Parathyroid adenoma (tissue), 2 donors: ENCODE data around the gene FOXJ1.

Experiments
- H2AFZ ChIP-seq: fragments of 300-600 bp; sonication (generic); one replicate; pipeline ENCODE4 v1.7.0; 2017; ENCODE audit warnings: antibody characterized with exemption, mild to moderate bottlenecking
- H3K27ac ChIP-seq: fragments of 300-600 bp; sonication (generic); one replicate; pipeline ENCODE4 v1.7.0; 2017
- H3K27me3 ChIP-seq: fragments of 300-600 bp; sonication (generic); one replicate; pipeline ENCODE4 v1.7.0; 2017; ENCODE audit warnings: low read length; ENCODE audit not compliant: control insufficient read depth, insufficient read depth
- H3K36me3 ChIP-seq: fragments of 300-600 bp; sonication (generic); one replicate; pipeline ENCODE4 v1.7.0; 2017; ENCODE audit warnings: low read length; ENCODE audit not compliant: control insufficient read depth, insufficient read depth
- H3K4me1 ChIP-seq: fragments of 300-600 bp; sonication (generic); one replicate; pipeline ENCODE4 v1.7.0; 2017; ENCODE audit warnings: control low read depth
- H3K4me2 ChIP-seq: fragments of 300-600 bp; sonication (generic); one replicate; pipeline ENCODE4 v1.7.0; 2017; ENCODE audit warnings: low read length
- H3K4me3 ChIP-seq: fragments of 300-600 bp; sonication (generic); one replicate; pipeline ENCODE4 v1.7.0; 2017; ENCODE audit warnings: low read depth, low read length
- H3K79me2 ChIP-seq: fragments of 300-600 bp; sonication (generic); one replicate; pipeline ENCODE4 v1.7.0; 2017; ENCODE audit warnings: control low read depth
- H3K9ac ChIP-seq: fragments of 300-600 bp; sonication (generic); one replicate; pipeline ENCODE4 v1.7.0; 2017; ENCODE audit warnings: mild to moderate bottlenecking
- H3K9me3 ChIP-seq: fragments of 300-600 bp; sonication (generic); one replicate; pipeline ENCODE4 v1.7.0; 2017; ENCODE audit warnings: low read length; ENCODE audit not compliant: control insufficient read depth
- TF ChIP-seq, protein P1 (sequence below): fragments of 300-600 bp; sonication (generic); IDR thresholded peaks from one replicate; pipeline ENCODE4 v1.7.0; 2017; ENCODE audit warnings: antibody characterized with exemption, mild to moderate bottlenecking
- donor health status: primary hyperparathyroidism.

Gene FOXJ1

DNA sequence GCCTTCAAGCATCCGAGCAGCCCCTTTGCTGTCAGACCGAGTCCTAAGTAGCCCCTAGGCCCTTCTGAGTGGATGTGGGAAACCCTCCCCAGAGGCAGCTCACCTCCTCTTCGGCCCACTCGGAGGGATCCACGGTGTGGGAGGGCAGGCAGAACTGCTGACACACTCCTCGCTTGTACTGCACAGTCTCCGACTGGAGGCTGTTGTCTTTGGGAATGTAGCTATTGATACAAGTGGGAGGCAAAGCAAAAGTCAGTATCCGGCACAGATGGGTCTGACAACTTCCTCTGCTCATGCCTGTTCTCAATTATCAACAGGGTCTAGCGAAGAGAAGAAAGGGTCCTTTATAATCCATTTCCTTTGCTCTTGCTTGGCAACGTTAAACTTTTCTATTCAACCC is 25.9 kb upstream of the FOXJ1 start:
- Histone ChIP-seq H3K79me2 (no peaks in the 10 kb centered on the region), H2AFZ (no peak overlapping the region), H3K9me3 (no peaks in the 10 kb centered on the region), H3K4me3 (no peak overlapping the region), H3K4me2 (no peak overlapping the region), H3K27me3 (no peaks in the 10 kb centered on the region), H3K4me1 (no peaks in the 10 kb centered on the region), H3K9ac (no peak overlapping the region), H3K27ac (no peak overlapping the region), H3K36me3 (no peaks in the 10 kb centered on the region)
- TF ChIP-seq, protein P1, sequence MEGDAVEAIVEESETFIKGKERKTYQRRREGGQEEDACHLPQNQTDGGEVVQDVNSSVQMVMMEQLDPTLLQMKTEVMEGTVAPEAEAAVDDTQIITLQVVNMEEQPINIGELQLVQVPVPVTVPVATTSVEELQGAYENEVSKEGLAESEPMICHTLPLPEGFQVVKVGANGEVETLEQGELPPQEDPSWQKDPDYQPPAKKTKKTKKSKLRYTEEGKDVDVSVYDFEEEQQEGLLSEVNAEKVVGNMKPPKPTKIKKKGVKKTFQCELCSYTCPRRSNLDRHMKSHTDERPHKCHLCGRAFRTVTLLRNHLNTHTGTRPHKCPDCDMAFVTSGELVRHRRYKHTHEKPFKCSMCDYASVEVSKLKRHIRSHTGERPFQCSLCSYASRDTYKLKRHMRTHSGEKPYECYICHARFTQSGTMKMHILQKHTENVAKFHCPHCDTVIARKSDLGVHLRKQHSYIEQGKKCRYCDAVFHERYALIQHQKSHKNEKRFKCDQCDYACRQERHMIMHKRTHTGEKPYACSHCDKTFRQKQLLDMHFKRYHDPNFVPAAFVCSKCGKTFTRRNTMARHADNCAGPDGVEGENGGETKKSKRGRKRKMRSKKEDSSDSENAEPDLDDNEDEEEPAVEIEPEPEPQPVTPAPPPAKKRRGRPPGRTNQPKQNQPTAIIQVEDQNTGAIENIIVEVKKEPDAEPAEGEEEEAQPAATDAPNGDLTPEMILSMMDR = no peak

DNA sequence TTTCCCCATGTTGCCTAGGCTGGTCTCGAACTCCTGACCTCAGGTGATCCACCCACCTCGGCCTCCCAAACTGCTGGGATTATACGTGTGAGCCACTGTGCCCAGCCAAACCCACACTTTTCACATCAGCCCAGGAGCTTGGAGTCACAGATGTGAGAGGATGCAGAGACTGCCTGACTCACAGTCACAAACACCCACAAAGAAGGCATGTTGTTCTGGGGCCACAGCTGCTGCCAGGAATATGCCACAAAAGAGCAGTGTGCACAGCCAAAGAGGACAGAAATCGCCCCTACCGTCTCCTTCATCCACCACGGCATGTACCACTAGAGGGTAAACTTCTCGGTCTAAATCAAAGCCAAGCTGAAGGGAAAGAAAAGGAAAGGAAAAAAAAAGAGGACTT is 25.1 kb upstream of the FOXJ1 start:
- Histone ChIP-seq H3K36me3 (no peaks in the 10 kb centered on the region), H3K9me3 (no peaks in the 10 kb centered on the region), H3K27me3 (no peaks in the 10 kb centered on the region), H3K27ac (no peak overlapping the region), H3K9ac (no peak overlapping the region), H2AFZ (no peak overlapping the region), H3K4me3 (no peak overlapping the region), H3K79me2 (no peaks in the 10 kb centered on the region), H3K4me1 (no peaks in the 10 kb centered on the region), H3K4me2 (no peak overlapping the region)
- TF ChIP-seq, protein P1 = no peak

DNA sequence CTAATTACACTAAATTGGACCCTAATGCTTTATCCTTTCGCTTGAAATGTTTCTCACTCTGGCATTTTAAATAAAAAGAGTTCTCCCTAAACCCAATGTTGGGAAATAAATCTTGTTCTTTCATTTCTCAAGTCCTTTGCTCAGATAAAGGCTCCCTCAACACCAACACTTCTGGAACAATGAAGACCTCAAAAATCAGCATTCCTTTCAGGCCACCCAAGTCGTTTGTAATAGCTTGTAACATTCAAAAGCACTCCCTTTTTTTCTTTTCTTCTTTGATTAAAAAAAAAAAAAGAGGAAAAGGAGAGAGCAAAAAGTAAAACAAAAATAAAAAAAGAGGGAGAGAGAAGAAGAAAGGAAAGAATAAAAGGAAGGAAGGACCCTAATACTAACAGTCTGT is 23.3 kb upstream of the FOXJ1 start:
- TF ChIP-seq, protein P1 = no peak
- Histone ChIP-seq H3K36me3 (no peaks in the 10 kb centered on the region), H3K9ac (no peak overlapping the region), H3K4me1 (no peaks in the 10 kb centered on the region), H3K79me2 (no peaks in the 10 kb centered on the region), H3K4me2 (no peak overlapping the region), H3K27me3 (no peaks in the 10 kb centered on the region), H3K9me3 (no peaks in the 10 kb centered on the region), H3K27ac (no peak overlapping the region), H3K4me3 (no peak overlapping the region), H2AFZ (no peak overlapping the region)

DNA sequence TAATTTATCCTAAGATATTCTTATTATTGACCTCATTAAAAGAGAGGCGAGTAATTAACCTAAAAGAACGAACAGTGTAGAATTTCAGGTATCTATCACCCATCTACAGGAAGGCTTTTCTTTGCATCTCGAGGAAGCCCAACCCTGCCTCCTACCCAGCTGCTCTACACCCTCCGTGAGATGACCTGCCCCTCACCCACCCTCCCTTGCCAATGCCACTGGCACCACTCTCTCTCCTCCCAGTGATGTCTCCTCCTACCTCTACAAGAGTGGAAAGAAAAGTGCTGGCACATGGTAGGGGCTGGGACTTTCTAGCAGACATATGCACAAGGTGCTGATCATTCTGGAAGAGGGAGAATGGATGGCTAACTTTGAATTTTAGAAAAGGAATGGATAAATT is 22.9 kb upstream of the FOXJ1 start:
- H3K9ac ChIP-seq = no peak overlapping the region
- no peak overlapping the region for H3K4me3 ChIP-seq
- TF ChIP-seq, protein P1 = no peak
- H3K4me1 ChIP-seq = no peaks in the 10 kb centered on the region
- no peak overlapping the region for H3K27ac ChIP-seq
- H3K79me2 ChIP-seq = no peaks in the 10 kb centered on the region
- no peaks in the 10 kb centered on the region for H3K36me3 ChIP-seq
- H3K27me3 ChIP-seq = no peaks in the 10 kb centered on the region
- H3K9me3 ChIP-seq = no peaks in the 10 kb centered on the region
- no peak overlapping the region for H3K4me2 ChIP-seq
- H2AFZ ChIP-seq = no peak overlapping the region

DNA sequence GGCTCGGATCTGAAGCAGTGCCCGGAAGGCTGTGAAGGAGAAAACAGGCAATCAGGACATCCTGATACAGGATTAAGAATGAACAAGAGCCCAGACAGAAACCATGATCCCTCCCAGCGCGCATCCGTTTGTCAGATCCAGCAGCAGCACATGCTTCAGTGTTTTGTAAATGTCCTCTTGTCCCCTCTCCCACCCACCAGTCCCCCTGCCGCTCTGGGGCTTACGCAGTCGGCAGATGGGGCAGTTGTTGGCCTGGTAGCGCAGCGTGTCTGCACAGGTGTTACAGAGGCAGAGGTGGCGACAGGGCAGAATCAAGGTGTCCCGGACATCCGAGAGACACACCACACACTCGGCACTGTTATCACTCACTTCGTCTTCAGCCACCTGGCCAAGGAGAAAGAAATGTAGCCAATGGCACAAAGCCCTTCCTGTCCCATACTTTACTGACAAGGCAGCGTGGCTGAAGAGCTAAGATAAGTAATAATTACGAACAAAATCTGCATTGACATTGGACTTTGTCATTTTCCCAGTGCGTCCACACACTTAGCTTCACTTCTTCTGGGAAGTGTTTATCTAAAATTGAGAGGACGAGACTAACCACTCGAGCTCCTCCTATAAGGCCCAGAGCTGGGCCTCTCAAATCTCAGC is 20.7 kb upstream of the FOXJ1 start:
- no peaks in the 10 kb centered on the region for H3K36me3 ChIP-seq
- H3K4me1 ChIP-seq = no peaks in the 10 kb centered on the region
- no peaks in the 10 kb centered on the region for H3K27me3 ChIP-seq
- no peak overlapping the region for H2AFZ ChIP-seq
- no peak overlapping the region for H3K9ac ChIP-seq
- no peak overlapping the region for H3K4me2 ChIP-seq
- H3K9me3 ChIP-seq = no peaks in the 10 kb centered on the region
- TF ChIP-seq, protein P1 = no peak
- H3K27ac ChIP-seq = no peak overlapping the region
- no peaks in the 10 kb centered on the region for H3K79me2 ChIP-seq
- no peak overlapping the region for H3K4me3 ChIP-seq
